HG03521 (cell line): ENCODE results near the gene APOD.

ENCODE experiments used
- ATAC-seq: cut with Tn5 transposase; IDR thresholded peaks from one replicate; pipeline ENCODE4 v1.9.1; 2021; ENCODE audit warnings: mild to moderate bottlenecking, moderate library complexity; ENCODE audit not compliant: unreplicated experiment

APOD gene

DNA sequence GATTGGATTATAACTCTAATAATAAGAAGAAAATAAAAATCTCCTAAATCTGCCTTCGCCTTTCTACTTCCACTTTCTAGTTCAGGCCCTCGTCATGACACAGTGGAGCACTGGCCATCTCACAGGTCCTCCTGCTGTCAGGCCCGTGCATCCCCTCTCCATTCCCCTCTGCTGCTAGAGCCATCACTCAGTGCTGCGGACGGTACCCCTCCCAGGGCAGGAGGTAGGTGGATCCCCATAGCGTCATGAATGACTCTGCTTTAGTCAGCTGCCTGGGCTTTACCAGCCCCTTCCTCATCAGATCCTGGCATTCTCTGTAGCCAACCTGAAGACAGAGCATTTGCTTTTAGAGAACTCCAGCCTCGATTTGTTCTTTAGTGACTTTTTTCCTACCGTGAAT, 28.6 kb downstream of the APOD start:
- no peak for ATAC-seq

DNA sequence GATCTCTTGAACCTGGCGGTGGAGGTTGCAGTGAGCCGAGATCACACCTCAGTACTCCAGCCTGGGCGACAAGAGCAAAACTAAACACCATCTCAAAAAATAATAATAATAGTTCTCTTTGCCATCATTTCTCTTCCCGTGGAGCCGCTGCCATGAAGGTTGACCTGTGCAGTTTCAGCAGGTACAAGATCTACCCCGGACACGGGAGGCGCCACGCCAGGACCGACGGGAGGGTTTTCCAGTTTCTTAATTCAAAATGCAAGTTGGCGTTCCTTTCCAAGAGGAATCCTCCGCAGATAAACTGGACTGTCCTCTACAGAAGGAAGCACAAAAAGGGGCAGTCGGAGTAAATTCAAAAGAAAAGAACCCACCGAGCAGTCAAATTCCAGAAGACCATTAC, 29.3 kb downstream of the APOD start:
- no peak for ATAC-seq

DNA sequence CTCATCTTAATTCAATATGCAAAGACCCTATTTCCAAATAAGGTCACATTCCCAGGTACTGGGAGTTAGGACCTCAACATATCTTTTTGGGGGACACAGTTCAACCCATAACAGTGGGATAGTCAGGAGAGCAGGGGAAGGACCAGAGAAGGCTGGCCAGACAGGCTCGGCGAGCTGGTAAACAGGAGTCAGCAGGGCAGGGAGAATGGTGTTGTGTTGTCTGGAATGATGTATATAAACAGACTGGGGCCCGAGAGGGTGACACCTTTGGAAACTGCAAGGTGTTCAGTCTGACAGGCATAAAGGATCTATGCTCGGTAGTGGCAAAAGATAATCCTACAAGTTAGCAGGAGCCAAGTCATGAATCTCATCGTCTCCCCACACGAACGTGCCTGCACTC, 30.5 kb downstream of the APOD start:
- no peak for ATAC-seq

DNA sequence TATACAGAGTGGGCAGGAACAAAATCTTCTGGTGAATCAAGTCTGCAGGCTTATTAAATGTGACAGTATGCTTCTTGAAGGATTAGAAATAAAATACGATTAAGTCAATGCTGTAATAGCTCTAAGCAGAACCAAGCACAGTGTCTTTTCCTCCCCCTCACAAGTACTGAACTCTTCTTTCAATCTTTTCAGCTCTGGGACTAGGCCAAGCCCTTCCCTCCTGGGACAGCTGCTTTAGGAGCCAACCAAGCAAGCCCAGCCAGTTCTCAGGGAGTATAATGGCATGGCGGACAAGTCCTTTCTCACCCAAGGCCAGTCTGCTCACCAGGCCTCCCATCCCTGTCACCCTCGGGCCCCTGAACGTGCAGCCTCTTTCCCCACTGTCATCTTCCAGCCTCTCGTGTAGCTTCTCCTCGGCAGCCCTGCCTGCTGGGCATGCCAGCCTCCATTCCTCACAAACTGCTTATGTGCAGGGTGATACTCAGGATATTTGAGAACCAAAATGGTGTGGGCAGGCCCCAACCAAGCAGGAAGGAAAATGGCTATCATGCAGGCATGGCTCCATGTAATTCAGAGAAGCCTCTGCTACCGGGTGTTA, 32.3 kb downstream of the APOD start:
- no peak for ATAC-seq

DNA sequence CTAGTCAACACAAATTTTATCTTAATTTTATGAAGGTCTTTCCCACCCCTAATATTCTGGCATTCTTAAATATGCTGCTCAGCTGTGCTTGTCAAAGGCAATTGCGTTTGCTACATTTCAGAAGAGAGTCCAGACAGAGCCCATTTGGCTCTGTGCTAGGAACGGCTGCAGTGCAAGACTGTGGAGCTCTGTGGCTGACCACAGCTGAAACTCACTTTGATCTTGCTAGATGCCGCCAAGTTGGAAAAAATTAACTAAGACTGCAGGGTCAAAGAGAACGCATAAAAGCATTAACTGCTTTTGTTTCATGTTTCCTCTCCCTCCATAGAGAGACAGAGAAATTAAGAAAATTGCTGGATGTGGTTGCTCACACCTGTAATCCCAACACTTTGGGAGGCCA, 33.0 kb downstream of the APOD start:
- no peak for ATAC-seq

DNA sequence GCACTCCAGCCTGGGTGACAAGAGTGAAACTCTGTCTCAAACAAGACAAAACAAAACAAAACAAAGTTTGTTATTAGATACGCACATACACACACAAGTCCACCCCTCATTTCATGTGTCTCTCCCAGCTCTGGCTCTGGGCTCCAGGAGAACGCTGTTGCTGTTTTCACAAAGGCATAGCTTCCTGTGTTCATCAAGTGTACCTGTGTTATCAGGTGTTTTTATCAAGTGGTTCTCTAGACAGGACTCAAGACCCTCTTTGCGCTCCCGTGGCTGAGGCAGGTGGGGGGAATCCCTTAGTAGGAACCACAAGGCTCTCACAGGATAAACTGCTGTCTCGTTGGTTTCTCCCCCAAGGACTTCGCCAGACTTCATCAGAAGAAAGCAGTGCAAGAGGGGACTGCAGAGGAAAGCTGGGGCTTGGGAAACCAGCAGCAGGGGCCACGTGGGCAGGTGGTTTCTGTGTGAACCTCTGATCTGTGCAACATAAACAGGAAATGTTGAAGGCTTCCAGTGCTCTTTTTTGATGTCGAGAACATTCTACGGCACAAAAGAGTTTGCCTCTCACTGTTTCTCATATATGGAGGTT, 33.7 kb downstream of the APOD start:
- peak; percentile 60 for ATAC-seq

DNA sequence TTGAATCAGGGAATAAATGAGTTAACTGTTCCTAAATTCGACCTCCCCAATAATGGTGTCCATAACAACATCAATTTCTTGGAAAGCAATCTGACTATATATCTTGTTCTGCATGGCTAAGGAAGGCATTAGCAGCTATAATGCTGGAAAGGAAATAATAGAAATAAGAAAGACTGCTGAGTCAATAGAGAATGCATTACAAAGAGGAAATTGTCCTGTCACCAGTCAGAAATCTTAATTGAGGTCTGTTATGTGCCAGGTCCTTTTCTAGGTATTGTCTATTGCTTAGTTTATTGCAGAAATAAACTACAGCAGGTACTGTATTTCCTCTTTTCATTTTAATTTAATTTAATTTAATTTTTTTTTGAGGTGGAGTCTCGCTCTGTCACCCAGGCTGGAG, 34.8 kb downstream of the APOD start:
- ATAC-seq, result no peak

DNA sequence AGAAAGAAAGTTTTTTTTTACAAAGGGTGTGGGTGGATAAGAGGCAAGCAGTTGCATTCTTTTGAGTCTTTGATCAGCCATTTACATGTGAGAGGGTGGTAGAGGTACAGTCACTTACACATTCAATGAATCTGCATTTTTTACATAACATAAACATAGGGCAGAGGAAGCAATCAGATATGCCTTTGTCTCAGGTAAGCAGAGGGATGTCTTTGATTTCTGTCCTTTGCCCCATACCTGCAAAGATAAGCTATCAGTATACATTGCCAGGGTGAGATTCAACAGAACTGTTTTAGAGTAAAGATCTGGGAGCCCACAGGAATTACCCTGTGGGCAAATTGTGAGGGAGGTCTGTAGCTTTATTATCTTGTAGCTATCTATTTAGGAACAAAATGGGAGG, 35.2 kb downstream of the APOD start:
- no peak for ATAC-seq

DNA sequence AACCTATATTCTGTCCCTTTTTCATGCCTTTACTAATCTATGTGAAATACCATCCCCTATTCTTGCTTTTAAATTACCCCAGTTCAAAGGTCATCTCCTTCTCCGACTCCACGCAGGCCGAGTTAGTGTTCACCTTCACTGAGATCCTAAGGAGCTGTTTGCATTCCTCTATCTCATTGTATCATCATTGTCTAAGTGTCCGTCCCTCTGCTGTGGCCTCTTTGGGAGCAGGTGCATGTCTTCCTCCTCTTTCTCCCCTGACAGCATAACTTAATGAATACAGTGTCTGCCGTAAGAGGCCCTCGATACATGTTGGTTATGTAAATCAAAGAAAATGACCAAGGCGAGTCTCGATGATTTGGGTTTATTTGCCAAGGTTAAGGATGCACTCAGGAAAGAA, 35.7 kb downstream of the APOD start:
- no peak for ATAC-seq

DNA sequence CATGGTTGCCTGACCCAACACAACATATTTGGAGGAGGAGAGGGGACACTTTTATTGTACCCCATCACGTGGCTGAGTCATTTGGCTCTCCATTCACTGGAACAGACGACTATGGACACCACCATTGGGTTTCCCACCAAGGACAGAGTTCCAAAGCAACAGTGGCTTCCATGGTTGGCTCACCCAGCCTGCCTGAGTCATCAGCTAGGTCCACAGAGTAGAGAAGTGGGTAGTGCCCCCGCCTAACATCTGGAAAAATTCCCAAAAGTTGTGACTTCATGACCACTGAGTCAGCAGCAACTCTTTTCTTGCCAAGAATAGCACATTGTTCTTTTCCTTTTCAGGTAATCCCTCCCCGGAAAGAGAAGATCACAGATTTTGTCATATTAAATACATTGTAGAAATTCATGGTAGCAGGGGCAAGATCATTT, 37.6 kb downstream of the APOD start:
- ATAC-seq, result no peak

DNA sequence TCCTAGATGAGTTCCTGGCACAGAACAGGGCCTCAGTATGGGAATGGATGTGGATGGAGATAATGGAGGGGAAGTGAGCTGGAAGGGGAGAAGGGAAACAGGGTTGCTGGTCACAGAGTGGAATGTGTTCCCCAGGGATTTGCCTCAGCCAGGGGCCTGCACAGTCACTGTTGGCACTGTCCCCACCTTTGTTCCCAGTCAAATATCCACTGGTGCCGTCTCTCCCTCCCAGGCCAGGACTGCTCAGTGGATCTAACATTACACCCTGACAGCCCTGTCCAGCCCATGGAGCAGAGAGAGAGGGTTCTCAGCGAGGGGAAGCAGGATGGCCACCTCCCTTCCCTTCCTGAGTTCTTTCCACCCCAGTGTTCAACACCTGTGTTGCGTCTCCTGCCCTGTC, 39.1 kb downstream of the APOD start:
- ATAC-seq, result no peak

DNA sequence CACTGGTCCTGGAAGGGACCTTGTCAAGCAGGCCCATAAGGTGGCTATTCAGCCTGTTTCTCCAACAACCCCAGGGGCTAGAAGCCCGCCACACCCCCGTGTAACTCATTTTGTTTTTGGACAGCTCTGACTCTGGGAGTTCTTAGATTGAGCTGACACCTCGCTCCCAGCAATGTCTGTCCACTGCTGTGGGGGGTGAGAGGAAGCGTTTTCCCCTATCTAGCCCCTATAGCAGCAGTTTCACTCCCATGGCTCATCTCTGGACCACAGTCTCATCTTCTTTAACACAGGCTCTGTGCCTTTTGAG, 39.6 kb downstream of the APOD start:
- ATAC-seq, result no peak

DNA sequence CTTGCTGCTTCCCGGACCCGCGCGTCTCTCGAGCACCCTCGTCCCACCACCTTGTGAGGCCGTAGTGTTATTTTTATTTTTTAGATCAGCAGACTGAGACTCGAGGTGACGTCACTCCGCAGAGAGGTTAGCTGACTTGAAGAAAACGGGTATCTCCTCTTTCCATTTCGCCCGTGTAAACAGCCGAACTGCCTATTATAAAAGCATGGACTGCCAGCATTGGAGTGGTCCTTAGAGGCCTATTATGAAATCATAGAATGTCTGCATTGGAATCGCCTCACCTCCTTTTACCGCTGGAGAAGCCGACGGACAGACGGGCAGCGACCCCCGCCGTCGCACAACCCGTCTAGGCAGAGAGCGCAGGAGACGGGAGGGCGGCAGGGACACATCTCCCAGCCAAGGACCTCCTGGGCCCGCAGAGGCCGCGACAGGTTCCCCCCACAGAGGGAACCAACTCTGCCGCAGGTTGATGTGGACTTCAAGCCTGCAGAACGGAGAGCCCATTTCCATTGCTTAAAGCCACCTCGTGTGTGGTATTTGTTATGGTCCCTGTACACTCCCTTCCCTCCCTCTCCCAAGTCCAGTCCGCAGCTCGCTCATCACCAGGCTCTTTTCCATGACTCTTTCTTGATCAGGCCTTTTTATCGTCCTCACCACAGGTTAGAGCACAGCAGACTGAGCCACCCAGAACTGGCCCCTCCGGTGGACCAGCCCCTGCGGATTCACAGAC, 40.1 kb downstream of the APOD start:
- ATAC-seq, result no peak

DNA sequence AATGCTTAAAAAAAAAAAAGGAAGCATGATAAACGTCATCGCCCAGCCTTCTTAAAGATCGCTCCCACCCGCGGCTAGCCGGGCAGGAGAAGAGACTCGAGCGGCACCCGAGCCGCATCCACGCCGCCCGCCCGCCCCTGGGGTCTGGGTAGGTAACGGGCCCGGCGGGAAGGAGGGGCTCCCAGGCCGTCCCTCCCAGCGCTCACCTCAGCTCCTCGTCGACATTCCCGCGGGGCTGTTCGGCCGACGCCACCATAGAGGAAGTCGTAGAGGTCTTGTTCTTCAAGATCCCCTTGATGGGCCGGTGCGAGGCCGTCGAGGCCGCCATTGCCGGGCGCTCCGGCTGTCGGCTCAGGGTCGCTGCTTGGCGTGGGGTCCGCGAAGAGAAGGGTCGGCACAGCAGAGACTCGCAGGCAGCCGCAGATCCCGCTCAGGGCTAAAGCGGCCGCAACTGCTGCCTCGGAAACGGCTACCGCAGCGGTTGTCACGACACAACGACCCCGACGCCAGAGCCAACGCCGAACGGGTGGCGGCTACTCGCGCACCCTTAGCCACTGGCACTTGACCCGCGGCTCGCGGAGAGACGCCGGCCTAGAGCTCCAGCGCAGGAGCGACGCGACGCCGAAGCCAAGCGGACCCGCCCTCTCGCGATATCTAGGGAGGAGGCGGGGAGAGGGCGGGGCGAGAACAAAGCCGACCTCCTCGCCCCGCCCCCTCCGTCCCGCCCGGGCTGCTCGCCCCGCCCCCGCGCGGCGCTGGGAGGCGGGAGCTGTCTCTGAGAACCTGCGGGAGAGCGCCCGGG, 40.8 kb downstream of the APOD start, which contains the start of gene PPP1R2:
PPP1R2 (minus strand) TSS at position 628 of the 802 bp plus-strand sequence; CDS start at position 328, 300 bp downstream.
- peak; percentile 72 for ATAC-seq

DNA sequence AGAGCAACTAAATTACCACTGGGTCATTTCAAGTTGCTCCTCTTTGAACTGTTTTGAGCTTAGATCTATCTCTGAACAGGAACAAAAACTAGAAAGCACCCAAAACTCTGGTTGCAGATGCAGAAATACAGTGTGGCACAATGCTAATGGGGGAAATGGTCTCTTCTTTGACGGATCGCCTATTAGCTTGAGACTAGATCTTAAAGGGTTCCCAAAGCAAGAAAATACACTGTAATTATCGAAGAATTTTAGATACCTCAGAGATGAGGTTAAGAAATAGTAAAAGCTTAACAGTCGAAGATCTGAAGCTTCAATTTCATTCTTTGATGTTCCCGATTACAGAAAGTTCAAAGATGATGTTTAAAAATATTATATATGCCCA, 41.4 kb downstream of the APOD start:
- no peak for ATAC-seq

DNA sequence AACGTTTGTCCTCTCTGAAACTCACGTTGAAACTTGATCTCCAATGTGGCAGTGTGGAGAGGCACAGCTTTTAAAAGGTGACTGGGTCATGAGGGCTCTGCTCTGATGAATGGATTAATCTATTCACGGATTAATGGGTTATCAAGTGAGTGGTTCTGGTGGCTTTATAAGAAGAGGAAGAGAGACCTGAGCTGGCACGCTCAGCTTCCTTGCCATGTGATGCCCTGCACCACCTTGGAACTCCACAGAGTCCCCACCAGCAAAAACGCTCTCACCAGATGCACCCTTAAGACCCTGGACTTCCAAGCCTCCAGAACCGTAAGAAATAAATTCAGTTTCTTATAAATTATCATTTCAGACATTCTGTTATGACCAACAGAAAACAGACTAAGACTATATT, 43.2 kb downstream of the APOD start:
- no peak for ATAC-seq

DNA sequence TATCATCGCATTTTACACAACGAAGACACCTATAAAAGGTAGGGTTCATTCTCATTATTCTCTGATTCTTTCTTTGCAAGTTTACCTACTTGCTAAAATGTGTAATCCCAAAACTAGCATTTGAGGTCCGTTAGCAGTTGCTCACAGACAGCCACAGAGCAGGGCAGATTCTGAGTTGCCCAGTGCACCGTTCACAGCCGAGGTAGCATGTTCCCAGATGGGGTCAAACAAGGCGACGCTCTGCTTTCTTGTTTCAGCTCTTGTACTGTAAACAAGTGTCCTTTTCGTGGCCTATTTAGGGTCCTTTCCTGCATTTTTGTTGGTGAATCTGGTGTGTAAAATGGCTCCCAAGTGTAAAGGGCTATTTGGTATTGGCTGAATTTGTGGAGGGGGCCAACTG, 43.7 kb downstream of the APOD start:
- no peak for ATAC-seq

DNA sequence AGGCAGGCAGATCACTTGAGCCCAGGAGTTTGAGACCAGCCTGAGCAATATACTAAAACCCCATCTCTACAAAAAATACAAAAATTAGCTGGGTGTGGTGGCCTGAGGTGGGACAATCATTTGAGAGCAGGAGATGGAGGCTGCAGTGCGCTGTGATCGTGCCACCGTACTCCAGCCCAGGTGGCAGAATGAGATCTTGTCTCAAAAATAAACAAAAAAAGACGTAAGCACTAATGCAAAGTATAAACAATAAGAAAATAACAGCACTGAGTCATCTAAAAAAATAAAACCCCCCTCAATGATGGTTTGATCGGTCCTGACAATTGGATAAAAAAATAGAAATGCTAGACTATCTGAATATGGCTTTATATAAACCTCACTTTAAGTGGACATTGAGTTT, 44.3 kb downstream of the APOD start:
- ATAC-seq, result no peak

DNA sequence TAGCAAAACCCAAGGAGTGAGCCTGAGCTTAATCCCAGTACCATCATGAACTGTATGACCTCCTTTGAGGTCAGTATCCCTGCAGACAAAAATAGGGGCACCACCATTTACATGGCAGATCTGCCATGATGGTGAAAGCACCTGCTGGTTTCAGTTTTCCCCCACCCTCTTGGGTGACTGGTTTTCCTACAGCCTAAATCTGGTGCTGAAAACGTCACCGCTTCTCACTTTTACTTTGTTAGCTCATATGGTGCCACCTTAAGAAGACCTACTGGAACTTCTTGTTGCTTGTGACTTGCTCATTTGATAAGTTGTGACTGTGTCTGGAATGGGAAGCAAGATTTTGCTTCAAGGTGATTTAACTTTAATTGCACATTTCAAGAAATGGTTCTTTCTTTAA, 45.7 kb downstream of the APOD start:
- ATAC-seq, result no peak

DNA sequence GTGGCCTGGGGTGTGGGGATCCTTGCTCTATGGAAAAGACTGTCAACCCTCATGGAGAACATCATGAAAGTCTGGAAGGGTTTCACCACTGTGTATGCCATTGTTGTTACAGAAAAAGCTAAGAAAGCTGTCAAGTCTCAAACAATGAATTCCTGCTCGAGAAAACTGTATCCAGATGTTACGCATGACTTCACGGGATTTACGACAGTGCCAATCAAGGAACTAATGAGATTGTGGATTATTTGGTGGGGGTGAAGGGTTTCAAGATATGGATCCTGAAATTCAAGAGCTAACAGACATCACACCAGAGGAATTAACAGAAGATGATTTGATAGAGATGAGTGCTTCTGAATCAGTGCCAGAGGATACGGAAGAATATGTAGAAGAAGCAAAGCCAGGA, 48.4 kb downstream of the APOD start:
- ATAC-seq, result no peak

DNA sequence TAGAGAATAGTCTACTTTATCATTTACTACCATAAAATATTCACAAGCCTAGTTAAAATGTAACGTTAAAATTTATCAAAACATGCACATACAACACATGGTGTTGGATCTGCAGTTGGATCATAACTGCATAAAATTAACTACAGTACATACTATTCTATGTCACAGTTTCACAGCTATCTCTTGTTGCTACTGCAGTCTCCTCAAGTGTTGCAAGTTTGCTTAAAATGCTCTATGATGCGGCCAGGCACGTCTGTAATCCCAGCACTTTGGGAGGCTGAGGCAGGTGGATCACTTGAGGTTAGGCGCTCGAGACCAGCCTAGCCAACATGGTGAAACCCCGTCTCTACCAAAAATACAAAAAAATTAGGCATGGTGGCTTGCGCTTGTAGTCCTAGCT, 50.9 kb downstream of the APOD start:
- ATAC-seq, result no peak

DNA sequence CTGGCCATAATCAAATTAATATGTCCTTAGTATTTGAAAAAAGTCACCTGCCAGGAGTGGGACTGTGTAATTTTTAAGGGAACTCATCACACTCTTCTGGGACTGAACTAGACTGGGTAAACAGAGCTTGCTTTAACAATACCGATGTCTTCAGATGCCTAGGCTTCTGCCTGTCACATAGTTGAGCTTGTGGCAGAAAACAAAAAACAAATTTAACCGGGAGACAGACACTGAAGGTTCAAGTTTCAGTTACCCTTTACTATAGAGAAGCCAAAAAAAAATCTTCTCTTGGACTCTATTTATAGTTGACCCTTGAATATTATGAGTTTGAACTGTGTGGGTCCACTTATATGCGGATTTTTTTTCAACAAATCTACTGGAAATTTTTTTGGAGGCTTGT, 51.4 kb downstream of the APOD start:
- no peak for ATAC-seq
